Right lobe of liver (tissue), 6 donors: ENCODE measurements around the gene IL1RAPL1. TPM values are rescaled to one million over a fixed set of nuclear protein-coding genes. Genes with fewer than 3 reads are reported as not detected.

ENCODE experiments used
- ATAC-seq, 4 donors: fragments of 200-7000 bp; cut with Tn5 transposase; one replicate each; pipeline ENCODE4 v1.9.1; 2020; ENCODE audit warnings: mild to moderate bottlenecking in 4 of 4, moderate library complexity in 4 of 4
- DNase-seq, 3 donors: peaks; one replicate each; pipeline ENCODE4 v3.0.0-alpha.2; 2020
- H3K27ac ChIP-seq, 3 donors: fragments of 200-600 bp; one replicate each; pipeline ENCODE4 v1.8.0; 2022
- H3K27me3 ChIP-seq, 2 donors: fragments of 200-600 bp; one replicate each; pipeline ENCODE4 v1.8.0; 2022
- H3K36me3 ChIP-seq, 4 donors: fragments of 200-600 bp; sonication (generic) in 1 of 4; one replicate each; pipeline versions ENCODE4 v1.5.1 to v1.8.0; 2017 to 2022; ENCODE audit warnings: control low read depth in 1 of 4
- H3K4me1 ChIP-seq, 4 donors: fragments of 200-600 bp; sonication (generic) in 1 of 4; one replicate each; pipeline versions ENCODE4 v1.5.1 to v1.8.0; 2017 to 2022; ENCODE audit warnings: control low read depth in 1 of 4
- H3K4me3 ChIP-seq, 3 donors: fragments of 200-600 bp; one replicate each; pipeline ENCODE4 v1.8.0; 2022
- H3K9me3 ChIP-seq, 4 donors: fragments of 200-600 bp; sonication (generic) in 1 of 4; one replicate each; pipeline versions ENCODE4 v1.5.1 to v1.8.0; 2017 to 2022; ENCODE audit warnings: control low read depth in 1 of 4
- CTCF ChIP-seq, 4 donors: fragments of 200-600 bp in 3 of 4; fragments of 450-650 bp in 1 of 4; IDR thresholded peaks; one replicate each; pipeline versions ENCODE4 v1.5.1 to v1.8.0; 2016 to 2022; ENCODE audit warnings: antibody characterized with exemption in 4 of 4, mild to moderate bottlenecking in 2 of 4
- POLR2A ChIP-seq: fragments of 450-650 bp; IDR thresholded peaks from one replicate; pipeline ENCODE4 v1.6.1; 2017; ENCODE audit warnings: antibody characterized with exemption, mild to moderate bottlenecking
- WGBS: methylation state at CpG from one replicate; pipeline ENCODE4 v1.1.6; 2018; ENCODE audit warnings: low coverage, low lambda C conversion rate; ENCODE audit not compliant: insufficient coverage; ENCODE audit errors: missing lambda C conversion rate; 5-methylcytosine and 5-hydroxymethylcytosine counted together
- intact Hi-C, 2 donors: fragments of 100-400 bp; cut with DNase I; formaldehyde crosslinking; loops; one replicate each; pipeline versions ENCODE4 v1.11.2 to v1.14.1; 2022
- total RNA-seq, 6 experiments: library from RNA; depleted of rRNA in 2 of 6; stranded (reverse); fragments of >200 nt in 2 of 6; fragmentation: NEBNext Ultra II Directional in 3 of 6; extraction: Animal tissue kit (Norgen Biotek cat#: 25700) in 3 of 6; gene quantifications; one replicate each; pipeline versions ENCODE4 v1.1.0 to v1.2.4, GENCODE V29; 2016 to 2023
- donor health status: DM: no; HTN: yes; CAD: no.
- donor health status: DM: no; HTN: no; CAD: no.
- donor health status: DM: no; HTN: no; CAD: no.
- donor health status: DM: no; HTN: yes; CAD: no.
- donor health status: DM: no; HTN: yes; CAD: no.

Gene IL1RAPL1
- total RNA-seq, 6 experiments from 2014 or later, result not detected

- DNase-seq (no peak), ATAC-seq (no peak)
- Histone ChIP-seq H3K4me1 (no peaks in the 10 kb centered on the region), H3K9me3 (no peaks in the 10 kb centered on the region), H3K27ac (no peak overlapping the region), H3K36me3 (no peaks in the 10 kb centered on the region), H3K4me3 (no peak overlapping the region), H3K27me3 (no peaks in the 10 kb centered on the region)
- TF ChIP-seq POLR2A (no peak), CTCF (IDR thresholded peaks at IDR 0.05) (no peak)
- 19% methylated on average over 1 of the region's 1 CpG for WGBS
- intact Hi-C loops, result no loop called here
Observed at GRCh38 chrX:28888416-28888815, 301.2 kb downstream of the IL1RAPL1 start.

- Histone ChIP-seq H3K4me1 (no peaks in the 10 kb centered on the region), H3K36me3 (no peaks in the 10 kb centered on the region), H3K27ac (no peak overlapping the region), H3K4me3 (no peak overlapping the region), H3K9me3 (no peaks in the 10 kb centered on the region), H3K27me3 (no peaks in the 10 kb centered on the region)
- no peak for DNase-seq
- no peak for TF ChIP-seq CTCF (IDR thresholded peaks at IDR 0.05)
- no peak for TF ChIP-seq POLR2A
- intact Hi-C loops, result no loop called here
- ATAC-seq, result no peak
- WGBS, result 46% methylated on average over 8 of the region's 8 CpGs
Observed at GRCh38 chrX:28889591-28890090, 302.4 kb downstream of the IL1RAPL1 start.

DNA sequence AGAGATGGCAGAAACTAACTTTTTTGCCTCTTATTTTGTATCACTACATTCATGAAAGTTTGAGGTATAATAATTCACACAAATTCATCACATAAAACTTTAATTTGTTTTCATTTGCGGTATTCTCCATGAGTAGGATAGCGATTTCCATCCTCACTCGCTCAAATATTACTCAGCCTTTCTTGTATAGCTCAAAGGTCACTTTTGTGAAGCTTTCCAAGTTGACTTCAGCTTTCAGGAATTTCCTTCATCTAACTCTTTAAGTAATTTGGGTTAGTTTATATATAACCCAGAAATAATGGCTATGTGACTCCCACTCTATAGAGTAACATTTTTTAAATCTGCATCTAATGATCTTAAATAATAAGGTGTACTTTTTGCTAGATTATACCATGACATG lies 314.4 kb downstream of the IL1RAPL1 start:
- TF ChIP-seq POLR2A (no peak), CTCF (IDR thresholded peaks at IDR 0.05) (no peak)
- intact Hi-C loops, result no loop called here

DNA sequence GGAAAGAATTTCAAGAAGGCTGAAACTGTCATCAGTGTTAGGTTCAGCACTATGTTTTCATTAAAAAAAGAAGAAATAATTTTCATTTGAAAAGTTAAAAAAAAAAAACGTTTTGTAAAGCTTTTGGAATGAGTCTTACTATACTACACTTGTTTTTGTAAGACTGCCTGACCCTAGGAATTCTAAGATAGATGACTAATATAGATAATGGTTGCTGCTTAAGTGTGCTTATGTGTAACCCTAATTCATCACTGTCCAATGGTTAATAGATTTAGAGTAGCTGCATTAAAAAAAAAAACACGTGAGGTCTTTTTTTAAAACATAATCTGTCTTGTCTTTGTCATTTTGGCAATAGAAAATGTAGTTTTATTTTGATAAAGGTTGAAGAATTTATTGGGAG lies 323.2 kb downstream of the IL1RAPL1 start:
- 23% methylated on average over 2 of the region's 2 CpGs for WGBS
- no peak for TF ChIP-seq CTCF (IDR thresholded peaks at IDR 0.05)
- TF ChIP-seq POLR2A, result no peak
- no peaks in the 10 kb centered on the region for H3K36me3 ChIP-seq
- ATAC-seq, result no peak
- H3K27ac ChIP-seq, result no peak overlapping the region
- DNase-seq, result no peak
- intact Hi-C loops, result no loop called here
- no peaks in the 10 kb centered on the region for H3K4me1 ChIP-seq
- no peaks in the 10 kb centered on the region for H3K9me3 ChIP-seq
- no peak overlapping the region for H3K4me3 ChIP-seq
- no peaks in the 10 kb centered on the region for H3K27me3 ChIP-seq

More for the DNA sequence above, 314.4 kb downstream of the IL1RAPL1 start:
- H3K27ac ChIP-seq, result no peak overlapping the region
- WGBS, result 52% methylated on average over 3 of the region's 3 CpGs
- ATAC-seq (no peak), DNase-seq (no peak)
- no peaks in the 10 kb centered on the region for H3K9me3 ChIP-seq
- H3K4me3 ChIP-seq, result no peak overlapping the region
- no peaks in the 10 kb centered on the region for H3K36me3 ChIP-seq
- H3K4me1 ChIP-seq, result no peaks in the 10 kb centered on the region
- H3K27me3 ChIP-seq, result no peaks in the 10 kb centered on the region
